HepG2 (cell line): Measurements from ENCODE around the gene ANTXR1. TPM values are rescaled to one million over a fixed set of nuclear protein-coding genes. Genes with fewer than 3 reads are reported as not detected.
A peak's percentile ranks its signal among the peaks of the same experiment; 100 is the strongest.

Source experiments
- AGO2 ChIP-seq: fragments of 200-400 bp; formaldehyde crosslinking; optimal IDR thresholded peaks from 2 replicates; pipeline ENCODE3; 2017; ENCODE audit warnings: mild to moderate bottlenecking, low read depth, low read length, moderate library complexity
- ARID2 ChIP-seq: sonication (generic); formaldehyde crosslinking; IDR thresholded peaks from 2 replicates; pipeline ENCODE4 v1.8.1; 2022; ENCODE audit warnings: mild to moderate bottlenecking, missing genetic modification reagents, borderline replicate concordance
- FOXA3 ChIP-seq: IDR thresholded peaks from 2 replicates; pipeline ENCODE4 v1.6.1; 2016; ENCODE audit warnings: missing genetic modification reagents, missing compliant biosample characterization
- GATAD2A ChIP-seq: IDR thresholded peaks from 2 replicates; pipeline ENCODE4 v1.6.1; 2016
- HCFC1 ChIP-seq: fragments of 150-350 bp; IDR thresholded peaks from 2 replicates; pipeline ENCODE4 v1.6.1; 2014; ENCODE audit warnings: low read depth, low read length
- HHEX ChIP-seq: IDR thresholded peaks from 2 replicates; pipeline ENCODE4 v1.6.1; 2016; ENCODE audit warnings: control low read depth
- HOMEZ ChIP-seq: IDR thresholded peaks from 2 replicates; pipeline ENCODE4 v1.6.1; 2016; ENCODE audit warnings: low read depth
- NR3C1 ChIP-seq: sonication (generic); formaldehyde crosslinking; IDR thresholded peaks from 2 replicates; pipeline ENCODE4 v1.4.0; 2020; ENCODE audit warnings: missing genetic modification reagents
- PAF1 ChIP-seq: IDR thresholded peaks from 2 replicates; pipeline ENCODE4 v1.6.1; 2016; ENCODE audit warnings: missing genetic modification reagents, missing compliant biosample characterization
- POLR2AphosphoS5 ChIP-seq: IDR thresholded peaks from 2 replicates; pipeline ENCODE4 v1.6.1; 2012; ENCODE audit warnings: low read depth, low read length
- RELA ChIP-seq: sonication (generic); formaldehyde crosslinking; IDR thresholded peaks from 2 replicates; pipeline ENCODE4 v1.4.0; 2020; ENCODE audit warnings: missing genetic modification reagents
- TAF15 ChIP-seq: fragments of 200-400 bp; formaldehyde crosslinking; IDR thresholded peaks from one replicate; pipeline ENCODE4 v1.6.1; 2018; ENCODE audit warnings: mild to moderate bottlenecking, low read depth, low read length; ENCODE audit not compliant: poor library complexity, severe bottlenecking
- TBX2 ChIP-seq: sonication (generic); formaldehyde crosslinking; IDR thresholded peaks from 2 replicates; pipeline ENCODE4 v1.5.0; 2020; ENCODE audit warnings: missing genetic modification reagents, mild to moderate bottlenecking, borderline replicate concordance
- ZBTB3 ChIP-seq: sonication (generic); formaldehyde crosslinking; IDR thresholded peaks from 2 replicates; pipeline ENCODE4 v1.4.0; 2020; ENCODE audit warnings: low read depth, mild to moderate bottlenecking, moderate library complexity, missing genetic modification reagents, borderline replicate concordance
- ZMYM4 ChIP-seq: sonication (generic); formaldehyde crosslinking; IDR thresholded peaks from 2 replicates; pipeline ENCODE4 v1.8.1; 2023; ENCODE audit warnings: mild to moderate bottlenecking, missing genetic modification reagents
- ZNF446 ChIP-seq: sonication (generic); formaldehyde crosslinking; IDR thresholded peaks from 2 replicates; pipeline ENCODE4 v1.5.0; 2020; ENCODE audit warnings: mild to moderate bottlenecking, missing genetic modification reagents
- ZNF652 ChIP-seq: IDR thresholded peaks from 2 replicates; pipeline ENCODE4 v1.6.1; 2016; ENCODE audit warnings: low read depth, borderline replicate concordance
- ZNF678 ChIP-seq: sonication (generic); formaldehyde crosslinking; IDR thresholded peaks from 2 replicates; pipeline ENCODE4 v1.4.0; 2020; ENCODE audit warnings: mild to moderate bottlenecking, missing genetic modification reagents
- ZNF749 ChIP-seq: sonication (generic); formaldehyde crosslinking; IDR thresholded peaks from 2 replicates; pipeline ENCODE4 v1.8.0; 2022; ENCODE audit warnings: mild to moderate bottlenecking, missing genetic modification reagents, moderate library complexity, borderline replicate concordance
- ZNF879 ChIP-seq: sonication (generic); formaldehyde crosslinking; IDR thresholded peaks from 2 replicates; pipeline ENCODE4 v1.8.1; 2023; ENCODE audit warnings: missing genetic modification reagents
- ZSCAN29 ChIP-seq: sonication (generic); formaldehyde crosslinking; conservative IDR thresholded peaks from 2 replicates; pipeline ENCODE4 v1.4.0; 2020; ENCODE audit warnings: mild to moderate bottlenecking, missing genetic modification reagents
- polyA plus RNA-seq, 8 experiments: library from polyadenylated mRNA; depleted of rRNA in 3 of 8; stranded (reverse) in 7 of 8; unstranded in 1 of 8; fragments of >200 nt; fragmentation: Illumina TruSeq in 4 of 8; extraction: Trizol in 4 of 8; gene quantifications; 2 replicates each; pipeline versions ENCODE4 v1.2.1 to v1.2.3, GENCODE V29; 2011 to 2016; ENCODE audit warnings: low read depth in 4 of 8, missing spikeins in 1 of 8, mixed read lengths in 1 of 8; ENCODE audit not compliant: insufficient read depth in 1 of 8
- total RNA-seq, 5 experiments: library from RNA; depleted of rRNA; stranded (reverse); fragments of >200 nt; fragmentation: Illumina TruSeq; extraction: Trizol; gene quantifications; 2 replicates each; pipeline ENCODE4 v1.2.3, GENCODE V29; 2016; ENCODE audit warnings: low read depth in 1 of 5

ANTXR1 gene
- total and polyA plus RNA-seq, 2 of the 13 experiments (the other 11 are each of a cell fraction or from before 2014, with no cell fraction given): 4.5 to 12.7 TPM

GRCh38 chr2:69223759-69224511 is 211.0 kb downstream of the ANTXR1 start (continued):
- peak; percentile 41; the same call in 1 of the 2 replicates for TF ChIP-seq HOMEZ
- TF ChIP-seq ZNF749 (CRISPR knock-in tag): no peak
- peak; percentile 33; the same call in 1 of the 2 replicates for TF ChIP-seq ZMYM4 (CRISPR knock-in tag)
- no peak for TF ChIP-seq HCFC1
- TF ChIP-seq PAF1 (CRISPR knock-in tag): no peak
- no peak for TF ChIP-seq HHEX (CRISPR knock-in tag)
- TF ChIP-seq ZNF879 (CRISPR knock-in tag): no peak
- no peak for TF ChIP-seq TAF15
- peak; percentile 19; the same call in 1 of the 2 replicates for TF ChIP-seq TBX2 (CRISPR knock-in tag)
- peak; percentile 68; the same call in 1 of the 2 replicates for TF ChIP-seq FOXA3 (CRISPR knock-in tag)
- TF ChIP-seq GATAD2A (CRISPR knock-in tag): peak; percentile 53; the same call in 1 of the 2 replicates
- TF ChIP-seq ZNF652: no peak
- TF ChIP-seq RELA (CRISPR knock-in tag): no peak
- no peak for TF ChIP-seq ZNF446 (CRISPR knock-in tag)
- TF ChIP-seq NR3C1 (CRISPR knock-in tag): no peak
- TF ChIP-seq ZBTB3 (CRISPR knock-in tag): no peak
- TF ChIP-seq ARID2 (CRISPR knock-in tag): 0 out of 2 replicates have a peak, but pooled peaks have one; percentile 28
- no peak for TF ChIP-seq ZNF678 (CRISPR knock-in tag)
- no peak for TF ChIP-seq ZSCAN29 (CRISPR knock-in tag)
- no peak for TF ChIP-seq AGO2
- TF ChIP-seq POLR2AphosphoS5: no peak
